Osteoblast (primary cell): Measurements from ENCODE around the gene OSBPL5. TPM values are rescaled to one million over a fixed set of nuclear protein-coding genes. Genes with fewer than 3 reads are reported as not detected.

Source experiments
- DNase-seq: peaks from one replicate; pipeline ENCODE4 v3.0.0; 2011; ENCODE audit warnings: low spot score, mixed read lengths; ENCODE audit not compliant: insufficient read length; ENCODE audit errors: missing footprints
- H2AFZ ChIP-seq: 2 replicates; pipeline ENCODE4 v1.6.0; 2011; ENCODE audit warnings: mild to moderate bottlenecking, low read length
- H3K27ac ChIP-seq: 2 replicates; pipeline ENCODE4 v1.5.1; 2011; ENCODE audit warnings: mild to moderate bottlenecking, low read depth, low read length, moderate library complexity
- H3K27me3 ChIP-seq: 2 replicates; pipeline ENCODE4 v1.6.0; 2012; ENCODE audit warnings: mild to moderate bottlenecking, control low read depth, inconsistent platforms, low read length, moderate library complexity; ENCODE audit not compliant: insufficient read depth
- H3K36me3 ChIP-seq: 2 replicates; pipeline ENCODE4 v1.5.1; 2011; ENCODE audit warnings: mild to moderate bottlenecking, low read length, control low read depth, moderate library complexity; ENCODE audit not compliant: insufficient read depth
- H3K4me1 ChIP-seq: 2 replicates; pipeline ENCODE4 v1.5.1; 2011; ENCODE audit warnings: mild to moderate bottlenecking, low read length, control low read depth, moderate library complexity; ENCODE audit not compliant: insufficient read depth
- H3K4me2 ChIP-seq: 2 replicates; pipeline ENCODE4 v1.6.0; 2011; ENCODE audit warnings: mild to moderate bottlenecking, low read length; ENCODE audit not compliant: insufficient read depth
- H3K4me3 ChIP-seq: fragments of 200-600 bp; sonication (generic); 3 replicates; pipeline ENCODE4 v1.5.1; 2012; ENCODE audit warnings: mild to moderate bottlenecking, low read length, inconsistent platforms; ENCODE audit not compliant: insufficient read depth
- H3K79me2 ChIP-seq: 2 replicates; pipeline ENCODE4 v1.6.0; 2012; ENCODE audit warnings: mild to moderate bottlenecking, low read length, control low read depth, inconsistent platforms; ENCODE audit not compliant: insufficient read depth
- H3K9me3 ChIP-seq: 2 replicates; pipeline ENCODE4 v1.5.1; 2011; ENCODE audit warnings: low read depth, low read length, control low read depth
- H4K20me1 ChIP-seq: 2 replicates; pipeline ENCODE4 v1.6.0; 2012; ENCODE audit warnings: mild to moderate bottlenecking, low read length, control low read depth; ENCODE audit not compliant: insufficient read depth
- total RNA-seq: library from RNA; depleted of rRNA; stranded (reverse); fragments of >200 nt; gene quantifications from 2 replicates; pipeline ENCODE4 v1.2.3, GENCODE V29; 2012
- TF ChIP-seq, protein P1 (sequence below): IDR thresholded peaks from 2 replicates; pipeline ENCODE4 v1.5.1; 2011; ENCODE audit warnings: mild to moderate bottlenecking, low read depth, low read length, moderate library complexity; ENCODE audit errors: extremely low read depth

The OSBPL5 gene
- total RNA-seq, 1 donor: 49.9 TPM

DNA sequence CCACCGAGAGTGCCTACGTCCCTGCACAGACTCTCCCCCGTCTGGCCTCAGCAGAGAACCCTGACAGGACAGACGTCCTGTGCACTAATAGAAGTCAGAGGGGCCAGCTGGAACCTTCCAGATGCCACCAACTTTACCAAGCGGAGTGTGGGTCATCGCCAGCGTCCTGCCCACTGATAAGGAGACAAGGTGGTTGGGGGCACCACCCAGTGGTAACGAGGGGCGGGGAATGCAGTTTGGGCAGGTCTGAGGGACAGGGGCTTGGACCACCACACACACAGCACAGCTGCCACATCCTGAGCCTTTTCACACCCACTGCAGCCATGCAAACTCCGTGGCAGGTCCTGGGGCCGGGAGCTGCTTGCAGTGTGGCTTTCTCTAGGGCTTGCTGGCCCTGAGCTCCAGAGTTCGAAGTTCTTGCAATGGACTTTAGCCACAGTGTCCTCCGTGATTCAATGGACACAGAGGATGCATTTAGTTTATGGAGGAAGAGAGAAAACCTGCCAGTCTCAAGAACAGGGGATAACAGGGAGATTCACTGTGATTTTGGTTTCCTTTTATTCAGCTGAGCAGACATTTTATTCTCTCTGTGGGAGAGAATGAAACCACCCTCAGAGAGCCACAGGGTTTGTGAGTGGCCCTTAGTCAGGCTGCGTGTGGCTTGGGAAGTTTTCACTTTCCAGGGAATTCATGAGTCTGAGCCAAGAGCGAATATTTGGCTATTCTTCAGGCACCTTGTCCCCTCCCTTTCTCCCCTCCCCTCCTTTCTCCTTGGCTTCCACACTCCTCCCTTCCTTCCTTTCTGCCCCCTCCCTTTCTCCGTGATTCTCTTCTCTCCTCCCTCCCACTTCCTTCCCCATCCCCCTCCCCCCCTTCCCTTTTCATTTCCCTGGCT, 40.4 kb upstream of the OSBPL5 start:
- H3K79me2 ChIP-seq: no peaks in the 10 kb centered on the region
- no peaks in the 10 kb centered on the region for H3K9me3 ChIP-seq
- H3K4me1 ChIP-seq: no peaks in the 10 kb centered on the region
- TF ChIP-seq, protein P1, sequence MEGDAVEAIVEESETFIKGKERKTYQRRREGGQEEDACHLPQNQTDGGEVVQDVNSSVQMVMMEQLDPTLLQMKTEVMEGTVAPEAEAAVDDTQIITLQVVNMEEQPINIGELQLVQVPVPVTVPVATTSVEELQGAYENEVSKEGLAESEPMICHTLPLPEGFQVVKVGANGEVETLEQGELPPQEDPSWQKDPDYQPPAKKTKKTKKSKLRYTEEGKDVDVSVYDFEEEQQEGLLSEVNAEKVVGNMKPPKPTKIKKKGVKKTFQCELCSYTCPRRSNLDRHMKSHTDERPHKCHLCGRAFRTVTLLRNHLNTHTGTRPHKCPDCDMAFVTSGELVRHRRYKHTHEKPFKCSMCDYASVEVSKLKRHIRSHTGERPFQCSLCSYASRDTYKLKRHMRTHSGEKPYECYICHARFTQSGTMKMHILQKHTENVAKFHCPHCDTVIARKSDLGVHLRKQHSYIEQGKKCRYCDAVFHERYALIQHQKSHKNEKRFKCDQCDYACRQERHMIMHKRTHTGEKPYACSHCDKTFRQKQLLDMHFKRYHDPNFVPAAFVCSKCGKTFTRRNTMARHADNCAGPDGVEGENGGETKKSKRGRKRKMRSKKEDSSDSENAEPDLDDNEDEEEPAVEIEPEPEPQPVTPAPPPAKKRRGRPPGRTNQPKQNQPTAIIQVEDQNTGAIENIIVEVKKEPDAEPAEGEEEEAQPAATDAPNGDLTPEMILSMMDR: no peak
- DNase-seq: peak; percentile 84
- peaks cover 43% of the 10 kb centered on the region for H3K27me3 ChIP-seq
- H3K4me2 ChIP-seq: peak overlapping the region; percentile 64
- no peak overlapping the region for H3K27ac ChIP-seq
- H3K36me3 ChIP-seq: no peaks in the 10 kb centered on the region
- H3K4me3 ChIP-seq: peak overlapping the region; percentile 30
- no peaks in the 10 kb centered on the region for H4K20me1 ChIP-seq
- peak overlapping the region; percentile 62 for H2AFZ ChIP-seq

DNA sequence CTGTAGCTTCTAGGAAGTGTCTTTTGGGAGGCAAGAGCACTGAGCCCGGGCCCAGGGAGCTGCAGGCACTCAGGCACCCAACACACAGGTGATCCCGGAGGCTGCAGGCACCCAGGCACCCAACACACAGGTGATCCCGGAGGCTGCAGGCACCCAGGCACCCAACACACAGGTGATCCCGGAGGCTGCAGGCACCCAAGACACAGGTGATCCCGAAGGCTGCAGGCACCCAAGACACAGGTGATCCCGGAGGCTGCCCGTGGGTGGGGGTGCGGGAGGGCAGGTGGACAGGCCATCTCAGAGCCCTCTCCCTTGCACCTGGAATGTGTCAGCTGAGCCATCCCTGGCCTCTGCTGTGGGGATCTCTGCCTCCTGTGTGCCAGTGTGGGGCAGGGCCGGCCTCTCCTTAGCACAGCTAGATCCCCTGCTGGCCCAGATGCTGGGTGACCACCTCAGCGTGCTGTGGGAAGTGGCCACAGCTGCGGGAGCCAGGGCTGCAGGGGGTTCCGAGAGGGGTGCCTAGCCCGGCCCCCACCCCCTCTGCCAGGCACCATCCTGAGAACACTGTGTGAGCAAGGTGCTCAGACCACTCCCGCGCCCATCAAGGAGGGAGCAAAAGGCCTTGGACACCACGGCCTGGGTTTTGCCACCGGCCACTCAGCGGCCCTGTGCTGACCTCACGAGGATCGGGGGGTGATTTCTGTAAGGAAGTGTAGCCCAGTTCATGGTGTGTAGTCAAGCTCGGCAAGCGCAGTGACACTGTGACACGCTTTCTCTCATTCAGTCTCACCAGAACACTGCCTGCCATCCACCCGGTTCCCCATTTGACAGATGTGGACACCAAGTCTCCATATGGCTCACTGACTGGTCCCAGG, 39.3 kb upstream of the OSBPL5 start:
- no peaks in the 10 kb centered on the region for H3K4me1 ChIP-seq
- no peak overlapping the region for H3K27ac ChIP-seq
- no peak overlapping the region for H3K4me2 ChIP-seq
- DNase-seq: peak; percentile 66
- H3K79me2 ChIP-seq: no peaks in the 10 kb centered on the region
- no peak overlapping the region for H3K4me3 ChIP-seq
- no peaks in the 10 kb centered on the region for H3K9me3 ChIP-seq
- H3K36me3 ChIP-seq: no peaks in the 10 kb centered on the region
- H4K20me1 ChIP-seq: no peaks in the 10 kb centered on the region
- TF ChIP-seq, protein P1: no peak
- no peak overlapping the region for H2AFZ ChIP-seq
- peaks cover 39% of the 10 kb centered on the region for H3K27me3 ChIP-seq

DNA sequence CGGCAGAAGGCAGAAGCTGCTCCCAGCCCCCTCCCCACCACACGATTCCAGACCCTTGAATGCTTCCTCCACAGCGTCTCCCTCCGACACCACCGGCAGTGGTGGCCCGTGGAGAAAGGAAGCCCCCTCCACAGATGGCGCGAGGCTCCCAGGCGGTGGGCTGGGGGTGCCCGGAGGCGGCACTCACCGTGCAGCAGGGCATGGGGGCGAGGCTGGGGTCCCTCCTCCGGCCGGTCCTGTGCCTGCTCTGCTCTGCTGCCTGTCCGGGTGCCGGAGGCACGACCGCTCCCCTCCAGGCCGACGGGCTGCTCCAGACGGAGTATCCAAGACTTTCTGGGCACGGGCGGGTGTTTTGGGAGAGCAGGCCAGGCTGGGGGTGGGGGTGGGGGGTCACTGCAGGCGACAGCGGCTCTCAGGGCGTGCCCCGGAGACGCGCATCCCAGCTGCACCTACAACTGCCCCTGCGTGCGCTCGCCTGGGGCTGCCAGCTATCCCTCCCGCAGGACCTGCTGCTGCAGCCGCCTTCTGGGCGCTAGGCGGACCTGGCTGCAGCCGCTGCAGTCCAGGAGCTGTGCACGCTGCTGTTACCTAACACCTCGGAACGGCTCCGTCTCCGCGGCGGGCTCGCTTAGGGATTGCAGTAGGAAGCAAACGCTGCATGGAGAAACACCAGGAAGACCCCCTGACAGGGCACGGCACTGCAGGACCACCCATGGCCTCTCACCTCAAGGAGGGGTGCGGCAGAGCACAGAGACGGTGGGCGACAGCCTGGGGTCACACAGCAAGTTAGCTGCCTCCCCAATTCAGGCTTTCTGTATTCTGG, 38.3 kb upstream of the OSBPL5 start:
- H2AFZ ChIP-seq: no peak overlapping the region
- TF ChIP-seq, protein P1: no peak
- no peak overlapping the region for H3K4me2 ChIP-seq
- no peaks in the 10 kb centered on the region for H3K9me3 ChIP-seq
- no peaks in the 10 kb centered on the region for H3K36me3 ChIP-seq
- H4K20me1 ChIP-seq: no peaks in the 10 kb centered on the region
- DNase-seq: peak; percentile 84
- no peaks in the 10 kb centered on the region for H3K79me2 ChIP-seq
- no peak overlapping the region for H3K4me3 ChIP-seq
- H3K27me3 ChIP-seq: peaks cover 39% of the 10 kb centered on the region
- no peaks in the 10 kb centered on the region for H3K4me1 ChIP-seq
- H3K27ac ChIP-seq: no peak overlapping the region
